ENCODE measurements around the gene ROPN1.
A peak's percentile ranks its signal among the peaks of the same experiment; 100 is the strongest.
"Not testable (repeated sequence)": the region's sequence is repeated elsewhere in the genome, so short reads cannot be mapped to it uniquely, and the experiment has no call there.

Gene ROPN1

GRCh38 chr3:123997543-123997942 lies 5.6 kb upstream of the ROPN1 start:
- no peak overlapping the region for H3K4me3 ChIP-seq (ENCODE audit: low read depth, low read length)

GRCh38 chr3:123993818-123994217 lies 1.9 kb upstream of the ROPN1 start:
- no peak overlapping the region for H3K4me3 ChIP-seq (ENCODE audit: low read depth, low read length)

- no peak overlapping the region for H3K4me3 ChIP-seq (ENCODE audit: low read depth, low read length)
Measured at GRCh38 chr3:123986427-123986826, 5.5 kb downstream of the ROPN1 start.

GRCh38 chr3:123984957-123985356 lies 7.0 kb downstream of the ROPN1 start:
- H3K4me3 ChIP-seq (ENCODE audit: low read depth, low read length) = no peak overlapping the region

GRCh38 chr3:123984350-123984749 lies 7.6 kb downstream of the ROPN1 start:
- no peak overlapping the region for H3K4me3 ChIP-seq (ENCODE audit: low read depth, low read length)

GRCh38 chr3:123981317-123981716 lies 10.6 kb downstream of the ROPN1 start:
- not testable (repeated sequence) for H3K4me3 ChIP-seq (ENCODE audit: low read depth, low read length)

- H3K4me3 ChIP-seq (ENCODE audit: low read depth, low read length) = no peak overlapping the region
Measured at GRCh38 chr3:123980539-123980938, 11.4 kb downstream of the ROPN1 start.

- peak overlapping the region; percentile 37 for H3K4me3 ChIP-seq (ENCODE audit: low read depth, low read length)
Measured at GRCh38 chr3:123979525-123980501, 12.1 kb downstream of the ROPN1 start.

- not testable (repeated sequence) for H3K4me3 ChIP-seq (ENCODE audit: low read depth, low read length)
Measured at GRCh38 chr3:123976904-123977303, 15.0 kb downstream of the ROPN1 start.

GRCh38 chr3:123976181-123976898 lies 15.6 kb downstream of the ROPN1 start:
- not testable (repeated sequence) for H3K4me3 ChIP-seq (ENCODE audit: low read depth, low read length)

- H3K4me3 ChIP-seq (ENCODE audit: low read depth, low read length) = not testable (repeated sequence)
Measured at GRCh38 chr3:123975030-123975429, 16.9 kb downstream of the ROPN1 start.

- H3K4me3 ChIP-seq (ENCODE audit: low read depth, low read length) = no peak overlapping the region
Measured at GRCh38 chr3:123971406-123971805, 20.5 kb downstream of the ROPN1 start.

- not testable (repeated sequence) for H3K4me3 ChIP-seq (ENCODE audit: low read depth, low read length)
Measured at GRCh38 chr3:123967260-123967659, 24.7 kb downstream of the ROPN1 start.

GRCh38 chr3:123966799-123967198 lies 25.1 kb downstream of the ROPN1 start:
- not testable (repeated sequence) for H3K4me3 ChIP-seq (ENCODE audit: low read depth, low read length)

GRCh38 chr3:123964793-123965192 lies 27.1 kb downstream of the ROPN1 start:
- not testable (repeated sequence) for H3K4me3 ChIP-seq (ENCODE audit: low read depth, low read length)

GRCh38 chr3:123961508-123961856 lies 30.4 kb downstream of the ROPN1 start:
- no peak overlapping the region for H3K4me3 ChIP-seq (ENCODE audit: low read depth, low read length)

GRCh38 chr3:123960781-123961507 lies 31.0 kb downstream of the ROPN1 start, which contains the start of gene CCDC14:
Gene CCDC14, minus strand, starts transcription at chr3:123961229. Its CDS starts 56 bp downstream, at chr3:123961173.
- peak within 1 kb of the TSS; percentile 91 for H3K4me3 ChIP-seq (ENCODE audit: low read depth, low read length)

- H3K4me3 ChIP-seq (ENCODE audit: low read depth, low read length) = no peak overlapping the region
Measured at GRCh38 chr3:123953735-123954134, 38.2 kb downstream of the ROPN1 start.

GRCh38 chr3:123952844-123953520 lies 38.9 kb downstream of the ROPN1 start:
- no peak overlapping the region for H3K4me3 ChIP-seq (ENCODE audit: low read depth, low read length)

- no peak overlapping the region for H3K4me3 ChIP-seq (ENCODE audit: low read depth, low read length)
Measured at GRCh38 chr3:123951522-123952447, 40.1 kb downstream of the ROPN1 start.

All from iPS-11a (cell line).